T-helper 1 cell treated with Interleukin-12 subunit alpha and Interleukin-12 subunit beta and Interleukin-4 antibody, amounts not matched to agents 30 ng/mL and 1 ng/mL, for 36 hours (primary cell): ENCODE results near the gene MYF6. TPM values are rescaled to one million over a fixed set of nuclear protein-coding genes. Genes with fewer than 3 reads are reported as not detected.
"Not testable (repeated sequence)": the region's sequence is repeated elsewhere in the genome, so short reads cannot be mapped to it uniquely, and the experiment has no call there.

ENCODE experiments used
- intact Hi-C: fragments of 100-400 bp; cut with micrococcal nuclease; formaldehyde crosslinking; loops from one replicate; pipeline ENCODE4 v1.15.1; 2024
- total RNA-seq: library from RNA; stranded (reverse); gene quantifications from 2 replicates; pipeline ENCODE4 v1.2.3, GENCODE V29; 2022

Gene MYF6
- not detected in 2 replicates for total RNA-seq

DNA sequence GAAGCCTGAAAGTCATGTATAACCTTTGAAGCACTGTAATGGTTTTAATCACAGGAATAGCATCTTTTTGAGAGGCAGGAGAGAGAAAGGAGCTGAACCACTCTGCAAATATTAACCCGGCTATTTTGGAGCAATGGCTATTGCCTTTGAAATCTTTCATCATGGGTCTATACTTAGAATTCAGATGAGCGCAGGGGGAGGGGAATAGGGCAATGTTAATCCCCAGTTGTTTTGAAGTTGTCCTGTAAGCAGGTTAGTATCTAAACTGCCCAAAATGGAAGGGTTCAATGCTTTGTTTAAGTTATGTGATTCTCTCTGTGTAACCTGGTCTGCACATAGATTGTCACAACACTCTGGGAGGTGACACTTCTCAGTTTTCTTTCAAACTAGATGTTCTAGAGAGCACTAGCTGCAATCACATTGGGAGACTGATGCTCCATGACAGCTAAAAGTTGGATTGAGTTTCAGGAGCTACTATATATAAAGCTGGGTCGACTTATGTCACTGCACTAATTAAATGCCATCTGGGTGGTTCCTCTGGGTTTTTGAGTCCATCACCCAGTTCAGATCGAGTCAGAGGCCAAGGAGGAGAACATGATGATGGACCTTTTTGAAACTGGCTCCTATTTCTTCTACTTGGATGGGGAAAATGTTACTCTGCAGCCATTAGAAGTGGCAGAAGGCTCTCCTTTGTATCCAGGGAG lies at the start of gene MYF6:
Gene MYF6 (plus strand): TSS at position 509 of the 704 bp plus-strand sequence. CDS start 86 bp downstream, at position 595.
- intact Hi-C loops: no loop called here

DNA sequence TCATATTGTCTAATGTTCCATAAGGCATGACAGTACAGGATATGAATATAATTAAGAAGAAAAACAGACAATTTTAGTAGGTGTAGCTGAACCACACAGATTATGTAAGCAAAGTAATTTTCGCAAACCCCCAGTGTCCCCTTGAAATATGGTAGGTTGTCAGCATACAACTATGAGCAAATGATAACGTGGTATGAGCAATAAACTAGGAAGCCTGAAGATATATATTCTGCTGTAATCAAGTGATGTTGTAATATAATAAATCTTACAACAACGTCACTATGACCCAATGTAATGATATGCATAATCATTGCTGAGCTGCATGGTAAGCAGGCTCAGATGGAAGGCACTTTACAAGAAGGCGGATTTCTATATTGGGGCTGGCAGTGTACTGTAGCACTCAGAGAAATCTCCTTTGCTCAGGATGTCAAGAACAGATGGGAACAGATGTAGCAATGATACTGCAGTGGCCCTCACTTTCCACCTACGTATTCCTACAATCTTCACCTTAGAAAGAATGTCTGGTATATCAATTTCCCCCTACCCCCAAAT lies 47.8 kb upstream of the MYF6 start:
- intact Hi-C loops: no loop called here

DNA sequence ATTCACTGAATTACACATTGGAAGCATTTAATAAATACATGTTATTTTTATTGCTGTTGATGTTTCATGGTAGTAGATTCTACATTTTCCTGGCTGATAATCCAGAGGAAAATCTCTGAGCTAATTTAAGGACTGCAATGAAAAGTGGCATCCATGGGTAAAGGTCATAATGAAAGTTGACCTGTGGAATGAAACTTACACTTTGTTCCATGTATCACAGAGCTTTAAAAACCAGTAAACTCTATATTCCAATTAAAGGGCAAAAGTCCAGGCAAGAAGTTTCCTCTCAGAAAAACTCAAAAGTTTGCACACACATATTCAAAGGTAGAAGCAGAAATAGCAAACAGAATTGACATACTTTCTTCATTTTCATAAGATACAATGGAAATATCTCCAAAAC lies 44.8 kb upstream of the MYF6 start:
- intact Hi-C loops: no loop called here

DNA sequence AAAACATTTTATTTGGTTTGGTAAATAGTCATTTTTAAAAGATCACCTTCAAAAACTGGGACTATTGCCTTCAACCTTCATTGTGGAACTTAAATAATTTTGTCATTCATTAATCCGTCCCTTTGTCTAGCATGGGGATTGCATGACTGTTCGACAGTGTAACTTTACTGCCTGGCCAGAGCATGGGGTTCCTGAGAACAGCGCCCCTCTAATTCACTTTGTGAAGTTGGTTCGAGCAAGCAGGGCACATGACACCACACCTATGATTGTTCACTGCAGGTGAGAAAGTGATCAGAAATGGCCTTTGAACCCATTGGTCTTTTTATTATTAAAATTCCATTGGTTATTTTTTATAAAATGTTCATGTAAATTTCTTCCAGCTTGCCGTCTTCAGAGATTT lies 37.2 kb upstream of the MYF6 start:
- intact Hi-C loops: no loop called here

DNA sequence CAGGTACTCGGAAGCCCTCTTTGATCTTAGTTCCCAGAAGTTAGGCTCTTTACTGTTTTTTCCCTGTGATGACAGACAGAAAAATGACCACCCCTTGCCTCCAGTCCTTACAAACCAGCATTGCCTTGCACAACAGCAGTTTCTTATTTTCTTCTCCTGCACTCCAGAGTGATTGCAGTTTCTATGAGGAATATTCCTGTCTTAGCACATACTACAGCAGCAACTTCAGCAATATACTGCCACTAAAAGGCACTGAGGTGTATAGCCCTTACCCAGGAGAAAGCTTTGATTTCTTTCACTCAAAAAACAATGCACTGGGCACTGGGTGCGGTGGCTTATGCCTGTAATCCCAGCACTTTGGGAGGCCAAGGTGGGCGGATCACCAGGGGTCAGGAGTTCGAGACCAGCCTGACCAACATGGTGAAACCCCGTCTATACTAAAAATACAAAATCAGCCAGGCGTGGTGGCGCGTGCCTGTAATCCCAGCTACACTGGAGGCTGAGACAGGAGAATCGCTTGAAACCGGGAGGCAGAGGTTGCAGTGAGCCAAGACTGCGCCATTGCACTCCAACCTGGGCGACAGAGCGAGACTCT lies 31.3 kb upstream of the MYF6 start:
- intact Hi-C loops: not testable (repeated sequence)

DNA sequence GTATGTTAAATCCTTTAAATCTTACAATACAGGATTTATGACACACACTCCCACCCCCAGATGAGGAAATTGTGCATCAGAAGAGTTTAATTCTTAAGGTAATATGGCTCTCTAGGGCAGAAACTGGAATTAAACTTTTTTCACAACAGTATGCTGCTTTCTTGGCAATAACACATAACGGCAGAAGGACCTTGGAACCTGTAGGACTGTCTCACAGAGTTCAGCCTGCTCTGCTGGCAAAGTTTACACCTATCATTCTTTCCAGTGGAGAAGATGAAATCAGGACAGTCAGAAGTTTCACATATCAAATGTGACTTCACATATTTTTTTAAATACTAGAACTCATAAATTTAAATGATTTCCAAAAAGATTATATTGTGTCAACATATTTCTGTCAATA lies 30.6 kb upstream of the MYF6 start:
- intact Hi-C loops: no loop called here

DNA sequence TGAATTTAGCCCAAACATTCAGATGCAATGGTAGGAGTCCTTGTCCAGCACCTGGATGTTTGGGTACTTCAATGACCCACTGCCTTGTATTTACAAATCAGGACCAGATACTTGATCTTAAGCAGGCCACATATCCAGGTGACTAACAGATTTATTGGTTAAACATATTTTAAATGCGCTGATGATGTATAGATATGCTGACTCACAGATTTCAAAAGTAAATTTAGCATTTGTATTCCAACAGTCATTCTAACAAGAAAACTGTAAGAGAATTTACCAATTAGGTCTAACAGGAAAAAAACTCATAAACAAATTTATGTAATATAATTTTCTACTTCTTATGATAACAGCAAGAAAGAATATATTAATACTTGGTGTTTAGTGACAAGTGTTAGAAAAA lies 29.4 kb upstream of the MYF6 start:
- intact Hi-C loops: no loop called here

DNA sequence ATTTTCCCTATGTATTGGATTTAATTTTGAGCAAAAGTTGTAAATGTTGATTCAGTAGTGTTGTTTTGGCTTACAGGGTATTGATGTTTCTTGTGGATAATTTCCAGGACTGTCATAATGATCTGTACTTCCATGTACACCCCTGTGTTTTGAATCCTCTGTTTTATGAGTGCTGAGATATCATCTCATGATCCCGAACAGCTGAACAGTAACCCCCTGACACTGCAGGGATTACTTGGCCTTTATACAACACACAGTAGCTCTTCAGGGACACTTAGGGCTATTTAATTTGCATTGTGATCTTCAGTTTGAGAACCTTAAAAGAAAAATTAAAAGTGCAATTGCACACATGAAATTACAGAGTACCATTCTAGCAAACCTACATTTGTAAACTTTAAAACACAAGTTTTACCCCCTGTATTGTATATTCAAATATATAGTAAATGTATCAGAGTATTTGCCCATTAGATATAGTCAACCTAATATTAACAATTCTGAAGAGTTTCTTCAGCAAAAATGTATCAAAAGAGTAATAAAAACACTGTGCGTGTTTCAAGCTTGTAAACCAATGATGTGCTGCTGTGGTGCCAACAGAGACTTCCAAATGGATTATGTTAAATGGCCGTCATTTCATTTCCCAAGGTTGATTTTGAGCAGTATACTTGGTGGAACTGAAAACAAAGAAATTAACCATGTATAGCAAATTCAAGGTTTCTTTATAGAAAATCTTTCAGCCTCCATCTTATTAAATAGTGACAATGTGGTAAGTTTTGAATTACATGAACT lies 27.9 kb upstream of the MYF6 start:
- intact Hi-C loops: no loop called here

DNA sequence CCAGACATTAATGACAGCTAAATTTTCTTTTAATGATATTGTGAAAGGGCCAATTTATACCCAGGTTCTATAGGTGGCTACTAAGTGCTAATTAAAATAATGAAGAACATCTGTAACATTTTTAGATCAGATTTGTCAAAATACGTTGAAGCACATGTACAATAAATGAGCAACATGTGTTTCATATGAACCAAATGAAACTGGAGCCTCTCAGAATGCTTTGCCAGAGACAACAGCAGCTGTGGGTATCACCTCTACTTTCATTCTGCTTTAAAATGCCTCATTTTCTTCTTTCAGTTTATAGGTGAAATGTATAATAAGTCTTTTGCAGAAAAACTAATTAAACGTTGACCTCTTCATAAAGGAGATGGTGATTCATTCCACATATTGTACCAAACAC lies 26.1 kb upstream of the MYF6 start:
- intact Hi-C loops: no loop called here

DNA sequence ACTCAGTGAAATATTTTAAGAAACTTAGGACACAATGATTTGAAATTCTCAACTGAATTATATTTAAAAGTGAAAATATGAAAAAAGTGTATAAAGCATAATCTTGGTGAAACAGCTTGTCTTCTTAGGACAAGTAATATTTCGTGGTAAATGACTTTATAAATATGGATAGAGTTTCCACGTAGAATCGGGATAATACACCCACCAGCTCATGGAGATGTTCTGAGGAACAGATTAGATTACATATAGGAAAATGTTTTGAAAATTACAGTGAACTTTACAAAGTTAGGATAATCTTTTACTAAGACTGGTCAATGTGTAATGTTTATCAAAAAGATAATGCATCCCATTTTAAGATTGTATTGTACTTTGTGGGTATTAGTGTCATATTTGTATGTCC lies 25.6 kb upstream of the MYF6 start:
- intact Hi-C loops: no loop called here

DNA sequence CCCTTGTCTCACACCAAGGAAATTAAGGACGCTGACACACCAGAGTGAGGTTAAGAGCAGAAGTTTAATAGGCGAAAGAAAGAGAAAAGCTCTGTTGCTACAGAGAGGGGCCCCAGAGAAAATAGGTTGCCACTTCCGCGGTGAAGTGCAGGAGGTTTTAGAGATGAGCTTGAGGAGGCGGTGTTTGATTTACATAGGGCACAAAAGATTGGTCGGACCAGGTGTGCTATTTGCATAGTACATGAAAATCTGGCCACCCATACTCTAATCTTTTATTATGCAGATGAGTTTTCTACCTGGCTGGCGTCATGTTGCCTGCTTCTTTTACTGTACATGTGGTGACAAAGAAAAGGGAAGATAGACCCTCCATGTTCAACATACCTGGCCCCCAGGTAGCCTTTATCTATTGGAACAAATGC lies 23.3 kb upstream of the MYF6 start:
- intact Hi-C loops: no loop called here

DNA sequence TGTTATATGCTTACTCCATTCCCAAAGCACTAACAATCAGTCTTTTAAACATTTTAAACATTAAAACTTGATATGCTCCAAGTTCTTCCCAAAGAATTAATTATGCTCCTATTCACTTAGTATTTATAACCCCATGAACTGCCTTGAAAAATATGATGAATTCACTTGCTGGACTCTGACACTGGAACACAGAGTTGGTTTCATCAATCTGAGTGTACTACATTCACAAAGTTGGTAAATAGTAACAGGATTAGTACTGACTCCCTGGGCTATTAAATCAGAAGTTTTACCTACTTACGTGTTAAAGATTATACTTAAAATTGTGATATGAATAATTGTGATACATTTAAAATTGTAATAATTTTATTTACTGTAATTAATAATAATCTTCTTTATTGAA lies 17.3 kb upstream of the MYF6 start:
- intact Hi-C loops: loop anchor here (10.0 kb wide), 1 partner anchor 255 kb away; no protein-coding TSS in a partner anchor

DNA sequence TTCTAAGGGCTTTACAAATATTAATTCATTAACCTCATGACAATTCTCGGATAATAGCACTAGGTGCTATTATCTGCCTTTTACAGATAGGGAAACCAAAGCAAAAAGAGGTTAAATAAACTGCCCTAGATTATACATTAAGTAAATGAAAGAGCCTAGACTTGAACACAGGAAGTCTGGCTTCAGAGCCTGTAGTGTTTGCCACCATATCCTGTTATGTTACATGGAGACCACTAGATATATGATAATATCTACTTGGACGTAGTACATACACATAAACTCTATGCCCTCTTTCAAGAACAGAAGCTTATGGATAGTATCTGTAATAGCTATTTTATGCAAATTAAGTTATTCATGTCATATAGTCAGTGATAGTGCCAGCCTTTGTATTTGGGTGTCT lies 16.9 kb upstream of the MYF6 start:
- intact Hi-C loops: loop anchor here (10.0 kb wide), 1 partner anchor 254 kb away; no protein-coding TSS in a partner anchor

DNA sequence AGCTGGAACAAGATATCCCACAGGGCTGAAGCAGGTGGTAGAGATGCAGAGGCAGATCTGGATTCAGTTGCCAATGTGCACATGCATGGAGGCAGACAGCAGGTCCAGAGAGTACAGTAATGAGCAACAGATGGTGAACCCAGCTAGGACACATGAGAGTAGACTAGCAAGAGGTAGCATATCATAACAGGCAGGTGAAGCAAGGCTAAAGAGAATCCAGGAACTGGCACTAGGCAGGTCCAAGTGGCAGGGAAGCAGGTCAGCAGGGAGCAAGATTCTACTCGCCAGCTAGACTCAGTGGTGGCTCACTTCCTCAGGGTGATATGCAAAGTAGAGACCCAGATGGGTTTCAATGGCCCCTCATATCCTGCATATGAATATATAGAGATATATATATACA lies 15.3 kb upstream of the MYF6 start:
- intact Hi-C loops: loop anchor here (10.0 kb wide), 1 partner anchor 253 kb away; no protein-coding TSS in a partner anchor

DNA sequence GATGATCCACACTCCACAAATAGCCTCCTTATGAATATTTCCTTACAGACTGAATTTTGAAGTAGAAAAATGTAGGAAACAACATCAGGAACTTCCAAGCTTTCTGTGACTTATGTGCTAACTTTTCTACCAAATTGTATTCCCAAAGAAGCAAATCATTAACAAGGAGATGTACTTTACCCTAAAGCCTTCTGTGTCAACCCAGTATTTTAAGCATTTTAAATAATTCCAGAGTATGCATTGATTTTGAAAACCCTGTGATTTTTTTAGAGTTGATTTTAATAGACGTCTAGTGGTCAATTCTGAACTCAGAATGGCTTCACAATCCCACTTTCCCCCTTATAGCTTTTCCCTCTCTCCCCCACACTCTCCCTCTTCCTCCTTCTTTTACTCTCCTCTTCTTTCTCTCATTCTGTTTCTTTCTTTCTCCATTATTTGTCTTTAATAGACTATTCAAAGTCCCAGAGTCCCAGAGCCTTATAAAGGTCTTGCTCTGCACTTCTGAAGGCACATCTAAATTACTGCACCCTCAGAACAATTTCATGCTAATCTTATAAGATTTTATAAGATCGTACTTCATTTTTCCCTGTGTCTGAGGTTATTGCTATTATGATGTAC lies 10.1 kb upstream of the MYF6 start:
- intact Hi-C loops: loop anchor here (10.0 kb wide), 1 partner anchor 247 kb away; no protein-coding TSS in a partner anchor

DNA sequence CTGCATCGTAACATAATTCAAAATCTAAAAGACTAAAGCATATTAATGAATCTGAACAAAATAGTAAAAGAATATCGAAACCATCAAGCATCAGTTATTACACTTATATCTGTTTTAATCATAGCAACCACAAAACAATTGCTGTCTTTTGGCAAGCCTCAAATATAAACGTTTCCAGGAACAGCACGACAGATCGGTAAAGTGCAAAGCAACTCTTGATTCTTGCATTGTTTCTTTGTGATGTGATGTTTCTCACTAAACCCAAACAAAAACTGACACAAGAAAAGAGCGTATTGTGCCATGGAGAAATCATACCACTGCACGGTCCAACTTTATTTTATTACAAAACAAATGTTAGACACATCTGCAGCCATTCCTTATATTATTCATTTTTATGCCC lies 9.2 kb upstream of the MYF6 start:
- intact Hi-C loops: loop anchor here (10.0 kb wide), 1 partner anchor 247 kb away; no protein-coding TSS in a partner anchor

DNA sequence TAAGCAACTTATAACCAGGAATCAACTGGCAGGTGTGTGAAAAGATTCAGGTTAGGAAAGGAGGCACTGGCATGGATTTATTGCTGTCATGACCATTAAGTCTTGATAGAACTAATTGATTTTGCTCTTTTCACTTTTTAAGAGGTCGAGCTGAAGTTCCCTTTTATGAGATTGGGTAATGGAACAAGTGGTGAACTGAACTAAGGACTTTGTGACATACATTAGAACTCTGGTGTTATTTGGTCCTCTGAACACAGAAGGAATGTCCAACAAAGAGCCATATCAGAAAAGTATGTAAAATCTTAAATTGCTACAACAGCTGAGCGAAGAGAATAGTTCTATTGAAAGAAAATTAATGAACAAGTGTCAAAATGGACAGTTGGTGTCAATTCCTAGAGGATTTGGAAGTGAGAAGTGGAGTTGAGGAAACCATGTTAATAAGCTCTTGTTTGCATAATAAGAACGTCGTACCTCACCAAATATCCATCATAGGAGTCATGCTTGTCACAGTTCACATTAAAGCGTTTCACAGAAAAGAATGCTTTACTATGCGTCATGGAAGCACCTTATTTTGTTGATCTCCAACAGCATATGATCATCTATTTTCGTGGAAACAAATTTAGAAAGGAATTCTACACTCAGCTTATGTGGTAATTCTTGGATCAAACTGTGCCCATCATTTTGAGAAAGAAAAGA lies 8.4 kb upstream of the MYF6 start:
- intact Hi-C loops: loop anchor here (10.0 kb wide), 1 partner anchor 246 kb away; no protein-coding TSS in a partner anchor

DNA sequence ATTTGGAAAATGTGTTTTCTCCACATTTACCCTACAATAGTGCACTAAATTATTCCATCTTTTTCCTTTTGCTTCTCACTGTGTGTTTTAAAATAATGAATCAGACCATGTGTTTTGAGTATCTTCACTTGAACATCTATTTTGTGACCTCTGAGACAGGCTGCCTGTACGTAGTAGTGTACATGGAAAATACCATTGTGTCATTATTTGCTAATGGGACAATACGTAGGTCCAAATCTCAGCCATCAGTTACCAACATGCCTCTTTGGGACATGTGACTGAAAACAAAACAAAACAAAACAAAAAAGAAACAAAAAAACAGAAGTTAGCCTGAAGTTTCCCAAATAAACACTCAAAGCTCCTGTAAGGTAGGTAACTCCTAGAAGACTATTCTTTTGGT lies 7.1 kb upstream of the MYF6 start:
- intact Hi-C loops: no loop called here

DNA sequence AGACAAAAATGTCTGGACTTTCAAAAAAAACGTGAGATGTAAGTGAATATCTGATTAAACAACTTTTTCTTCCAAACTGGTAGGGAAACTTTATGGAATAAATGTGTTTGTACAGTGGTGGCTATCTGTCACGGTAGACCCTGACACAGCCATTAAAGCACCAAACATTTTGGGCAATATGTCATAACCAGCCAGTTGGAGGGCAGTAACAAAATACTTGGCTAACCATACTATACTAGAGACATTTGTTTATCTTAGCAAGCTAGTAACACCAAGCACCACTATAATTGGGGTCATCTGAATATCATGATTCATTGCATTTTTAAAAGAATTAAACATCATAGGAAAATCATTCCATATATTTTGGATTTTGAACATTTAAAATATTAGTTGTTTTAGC lies 6.0 kb upstream of the MYF6 start:
- intact Hi-C loops: no loop called here

DNA sequence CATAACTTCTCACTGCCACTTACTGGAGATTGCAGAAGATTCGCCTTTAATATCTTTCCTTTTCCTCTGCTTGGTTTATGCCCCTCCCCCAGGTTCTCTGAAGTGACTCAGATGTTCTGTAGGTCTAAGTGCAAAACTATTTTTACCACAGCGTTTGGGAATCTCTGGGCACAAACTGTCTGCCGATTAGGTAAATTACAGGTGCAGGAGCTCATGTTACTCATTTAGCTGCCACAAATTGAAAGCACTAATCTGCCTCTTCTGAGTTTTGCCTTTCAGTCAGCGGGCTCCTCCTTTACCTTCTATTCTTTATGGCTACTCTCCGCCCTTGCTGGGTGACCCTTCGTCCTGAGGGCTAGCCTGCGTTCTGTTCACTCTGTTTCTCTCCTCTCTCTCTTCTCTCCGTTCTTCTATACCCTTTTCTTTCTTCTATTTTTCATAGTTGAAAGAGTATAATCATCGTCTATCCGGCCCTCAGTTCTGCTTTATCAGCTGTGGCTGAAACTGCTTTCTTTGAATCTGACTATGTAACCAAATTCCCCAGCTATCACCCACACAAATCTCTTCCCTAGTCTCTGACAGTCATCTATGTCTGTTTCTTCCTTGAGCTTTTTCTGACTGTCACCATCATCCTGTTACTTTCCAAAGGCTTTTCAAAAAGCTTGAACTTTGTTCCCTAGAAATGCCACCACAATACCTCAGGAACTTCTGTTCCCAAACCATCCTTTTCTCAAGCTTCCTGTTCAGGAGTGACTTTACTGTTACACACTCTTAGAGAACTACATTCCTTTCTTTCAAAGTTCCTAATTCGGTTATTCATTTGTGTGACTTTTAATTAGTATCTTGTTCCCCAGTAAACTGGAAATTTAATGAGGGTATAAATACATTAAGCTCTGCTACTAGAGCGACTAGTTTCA lies 4.3 kb upstream of the MYF6 start:
- intact Hi-C loops: no loop called here
